Measurements from ENCODE around the gene GMDS. TPM values are rescaled to one million over a fixed set of nuclear protein-coding genes. Genes with fewer than 3 reads are reported as not detected.

Gene GMDS
- total RNA-seq, 4 donors from 2014 or later = 197 to 375 (median 215) TPM

DNA sequence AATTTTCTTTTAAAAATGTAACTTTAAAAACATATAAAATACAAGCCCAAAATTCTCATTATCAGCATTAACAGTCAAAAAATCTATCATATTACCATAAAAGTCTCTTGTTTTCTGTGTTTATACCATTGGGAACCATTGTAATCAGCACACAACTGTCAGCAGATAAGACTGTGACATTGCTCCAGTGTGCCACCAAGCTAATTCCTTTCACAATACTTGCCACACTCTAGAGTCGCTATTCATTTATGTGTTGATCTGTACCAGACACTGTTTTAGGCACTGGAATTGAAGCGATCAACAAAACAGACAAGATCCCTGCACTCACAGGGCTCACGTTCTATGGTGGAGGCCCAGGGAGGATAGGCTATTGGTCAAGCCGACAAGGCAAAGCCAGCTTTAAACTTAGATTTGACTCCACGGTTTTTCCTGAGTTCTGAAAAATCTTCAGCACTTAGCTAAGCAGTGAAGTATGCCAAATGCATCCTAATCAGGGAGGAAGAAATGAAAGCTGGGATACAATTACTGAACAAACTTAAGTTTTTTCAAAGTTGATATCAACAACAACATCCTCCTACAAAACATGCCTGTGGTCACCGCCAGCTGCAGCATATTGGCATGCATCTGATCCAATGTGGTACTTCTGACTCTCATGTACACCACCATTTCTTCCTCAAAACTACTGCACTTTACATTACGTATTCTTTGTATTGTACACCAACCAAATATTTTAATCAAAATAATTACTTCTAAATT, 60.5 kb downstream of the GMDS start:
- TF ChIP-seq POLR2A (IDR thresholded peaks at IDR 0.05) = no peak
- TF ChIP-seq, protein P1, sequence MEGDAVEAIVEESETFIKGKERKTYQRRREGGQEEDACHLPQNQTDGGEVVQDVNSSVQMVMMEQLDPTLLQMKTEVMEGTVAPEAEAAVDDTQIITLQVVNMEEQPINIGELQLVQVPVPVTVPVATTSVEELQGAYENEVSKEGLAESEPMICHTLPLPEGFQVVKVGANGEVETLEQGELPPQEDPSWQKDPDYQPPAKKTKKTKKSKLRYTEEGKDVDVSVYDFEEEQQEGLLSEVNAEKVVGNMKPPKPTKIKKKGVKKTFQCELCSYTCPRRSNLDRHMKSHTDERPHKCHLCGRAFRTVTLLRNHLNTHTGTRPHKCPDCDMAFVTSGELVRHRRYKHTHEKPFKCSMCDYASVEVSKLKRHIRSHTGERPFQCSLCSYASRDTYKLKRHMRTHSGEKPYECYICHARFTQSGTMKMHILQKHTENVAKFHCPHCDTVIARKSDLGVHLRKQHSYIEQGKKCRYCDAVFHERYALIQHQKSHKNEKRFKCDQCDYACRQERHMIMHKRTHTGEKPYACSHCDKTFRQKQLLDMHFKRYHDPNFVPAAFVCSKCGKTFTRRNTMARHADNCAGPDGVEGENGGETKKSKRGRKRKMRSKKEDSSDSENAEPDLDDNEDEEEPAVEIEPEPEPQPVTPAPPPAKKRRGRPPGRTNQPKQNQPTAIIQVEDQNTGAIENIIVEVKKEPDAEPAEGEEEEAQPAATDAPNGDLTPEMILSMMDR (IDR thresholded peaks at IDR 0.05) = no peak
- Histone ChIP-seq H3K36me3 (no peaks in the 10 kb centered on the region), H3K27ac (no peak overlapping the region), H3K4me3 (no peak overlapping the region), H3K9me3 (no peaks in the 10 kb centered on the region), H3K4me1 (peaks cover 0 to 6% (median 0%) of the 10 kb centered on the region in 4 donors), H3K27me3 (no peaks in the 10 kb centered on the region)
- no peak for DNase-seq

DNA sequence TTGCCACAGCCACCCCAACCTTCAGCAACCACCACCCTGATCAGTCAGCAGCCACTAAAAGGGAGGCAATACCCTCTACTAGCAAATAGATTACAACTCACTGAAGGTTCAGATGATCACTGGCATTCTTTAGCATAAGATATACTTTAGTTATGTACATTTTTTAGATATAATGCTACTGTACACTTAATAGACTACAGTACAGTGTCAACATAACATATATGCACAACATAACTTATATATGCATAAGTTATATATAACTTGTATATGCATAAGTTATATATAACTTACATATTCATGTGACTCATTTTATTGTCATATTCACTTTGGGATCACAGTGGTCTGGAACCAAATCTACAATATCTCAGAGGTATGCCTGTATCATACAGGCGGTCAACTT, 61.7 kb downstream of the GMDS start:
- Histone ChIP-seq H3K4me1 (peaks cover 0 to 6% (median 0%) of the 10 kb centered on the region in 4 donors), H3K4me3 (no peak overlapping the region), H3K9me3 (no peaks in the 10 kb centered on the region), H3K27ac (no peak overlapping the region), H3K36me3 (no peaks in the 10 kb centered on the region), H3K27me3 (no peaks in the 10 kb centered on the region)
- no peak for TF ChIP-seq POLR2A (IDR thresholded peaks at IDR 0.05)
- TF ChIP-seq, protein P1 (IDR thresholded peaks at IDR 0.05) = no peak
- no peak for DNase-seq

DNA sequence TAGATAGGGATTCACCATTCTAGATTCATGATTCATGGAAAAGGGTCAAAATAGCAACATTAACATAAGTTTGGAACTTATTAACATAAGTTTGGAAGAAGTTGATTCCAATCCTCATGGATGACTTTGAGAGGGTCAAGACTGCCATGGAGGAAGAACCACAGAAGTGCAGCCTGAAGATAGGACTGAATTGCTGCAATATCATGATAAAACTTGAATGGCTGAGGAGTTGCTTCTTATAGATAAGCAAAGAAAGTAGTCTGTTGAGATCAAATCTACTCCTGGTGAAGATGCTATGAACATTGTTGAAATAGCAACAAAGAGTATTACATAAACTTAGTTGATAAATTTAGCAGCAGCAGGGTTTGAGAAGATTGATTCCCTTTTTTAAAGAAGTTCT, 62.2 kb downstream of the GMDS start:
- no peak overlapping the region for H3K27ac ChIP-seq
- no peak for TF ChIP-seq POLR2A (IDR thresholded peaks at IDR 0.05)
- TF ChIP-seq, protein P1 (IDR thresholded peaks at IDR 0.05) = no peak
- H3K4me1 ChIP-seq = peaks cover 0 to 6% (median 0%) of the 10 kb centered on the region in 4 donors
- no peaks in the 10 kb centered on the region for H3K36me3 ChIP-seq
- no peaks in the 10 kb centered on the region for H3K27me3 ChIP-seq
- H3K4me3 ChIP-seq = no peak overlapping the region
- no peak for DNase-seq
- no peaks in the 10 kb centered on the region for H3K9me3 ChIP-seq

DNA sequence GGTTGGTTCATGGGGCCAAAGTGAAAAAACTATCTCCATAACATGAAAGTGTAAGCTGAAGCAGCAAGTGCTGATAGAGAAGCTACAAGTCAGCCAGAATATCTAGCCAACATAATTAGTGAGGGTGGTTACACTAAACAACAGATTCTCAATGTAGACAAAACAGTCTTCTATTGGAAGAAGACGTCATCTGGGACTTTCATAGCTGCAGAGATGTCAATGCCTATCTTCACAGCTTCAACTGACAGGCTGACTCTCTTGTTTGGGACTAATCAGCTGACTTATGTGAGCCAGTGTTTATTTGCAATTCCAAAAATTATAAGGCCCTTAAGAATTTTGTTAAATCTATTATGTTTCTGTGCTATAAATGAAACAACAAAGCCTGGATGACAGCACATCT, 63.2 kb downstream of the GMDS start:
- no peaks in the 10 kb centered on the region for H3K27me3 ChIP-seq
- no peaks in the 10 kb centered on the region for H3K9me3 ChIP-seq
- no peak overlapping the region for H3K4me3 ChIP-seq
- no peak for DNase-seq
- no peak overlapping the region for H3K27ac ChIP-seq
- no peaks in the 10 kb centered on the region for H3K36me3 ChIP-seq
- TF ChIP-seq, protein P1 (IDR thresholded peaks at IDR 0.05) = no peak
- no peak for TF ChIP-seq POLR2A (IDR thresholded peaks at IDR 0.05)
- peaks cover 0 to 6% (median 0%) of the 10 kb centered on the region in 4 donors for H3K4me1 ChIP-seq

DNA sequence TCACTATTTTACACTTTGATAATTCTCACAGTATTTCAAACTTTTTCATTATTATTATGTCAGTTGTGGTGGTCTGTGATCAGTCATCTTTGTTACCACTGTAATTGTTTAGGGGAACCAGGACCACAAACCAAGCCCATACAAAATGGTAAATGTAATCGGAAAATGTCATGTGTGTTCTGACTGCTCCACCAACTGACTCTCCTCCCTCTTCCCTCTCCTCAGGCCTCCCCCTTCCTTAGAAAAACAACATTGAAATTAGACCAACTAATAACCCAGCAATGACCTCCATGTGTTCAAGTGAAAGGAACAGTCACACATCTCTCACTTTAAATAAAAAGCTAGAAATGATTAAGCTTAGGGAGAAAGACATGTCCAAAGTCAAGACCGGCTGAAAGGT, 63.8 kb downstream of the GMDS start:
- Histone ChIP-seq H3K4me1 (peaks cover 0 to 6% (median 0%) of the 10 kb centered on the region in 4 donors), H3K27me3 (no peaks in the 10 kb centered on the region), H3K9me3 (no peaks in the 10 kb centered on the region), H3K36me3 (no peaks in the 10 kb centered on the region), H3K4me3 (no peak overlapping the region), H3K27ac (no peak overlapping the region)
- TF ChIP-seq, protein P1 (IDR thresholded peaks at IDR 0.05) = no peak
- TF ChIP-seq POLR2A (IDR thresholded peaks at IDR 0.05) = no peak
- no peak for DNase-seq

Measured in Peyer's patch (tissue), 4 donors.